HepG2 (cell line): ENCODE measurements around the gene SDHAF3. TPM values are rescaled to one million over a fixed set of nuclear protein-coding genes. Genes with fewer than 3 reads are reported as not detected.
"Not testable (repeated sequence)": the region's sequence is repeated elsewhere in the genome, so short reads cannot be mapped to it uniquely, and the experiment has no call there.

Source experiments
- ATAC-seq: fragments of 200-7000 bp; cut with Tn5 transposase; 3 replicates; pipeline ENCODE4 v1.9.1; 2020; ENCODE audit warnings: mild to moderate bottlenecking, moderate library complexity
- BruUV-seq: library from RNA; stranded (reverse); fragments of 400-500 nt; replicated peaks from 2 replicates; lab custom pipeline; 2021; lab: Mats Ljungman, UMichigan
- CTCF ChIA-PET: fragments of 300-600 bp; formaldehyde crosslinking; extraction: SDS; loops from one replicate; lab custom pipeline; 2021; ENCODE audit warnings: low total read pairs, inconsistent platforms, low intra/inter-chr PET ratio; lab: Yijun Ruan, JAX
- POLR2A ChIA-PET: fragments of 350-600 bp; sonication (Branson Sonifier 250); formaldehyde crosslinking; loops from one replicate; lab custom pipeline; 2020; ENCODE audit warnings: antibody characterized with exemption, inconsistent platforms; lab: Yijun Ruan, JAX
- DNase-seq: peaks from one replicate; pipeline ENCODE4 v3.0.0-alpha.2; 2015; ENCODE audit warnings: low spot score
- FAIRE-seq: peaks from 3 replicates; lab custom pipeline; 2011; peaks lifted over from hg19 to GRCh38; lab: Jason Lieb, UNC
- H2AFZ ChIP-seq: one replicate; pipeline ENCODE4 v1.6.1; 2011; ENCODE audit warnings: low read length, inconsistent platforms
- H3K27ac ChIP-seq: fragments of 300-600 bp; 3 replicates; pipeline ENCODE4 v1.8.0; 2011; ENCODE audit warnings: mixed run types, mild to moderate bottlenecking, mixed read lengths, low read length, inconsistent platforms; ENCODE audit not compliant: insufficient read depth; ENCODE audit errors: extremely low read length
- H3K27me3 ChIP-seq, 2 experiments: fragments of 200-600 bp in 1 of 2; 2 replicates in 1 of 2; 3 replicates in 1 of 2; pipeline versions ENCODE4 v1.6.0 to v1.8.0; 2011; ENCODE audit warnings: low read length in 2 of 2, mild to moderate bottlenecking in 2 of 2, moderate library complexity in 2 of 2, inconsistent platforms in 1 of 2; ENCODE audit not compliant: insufficient read depth in 2 of 2, control insufficient read depth in 1 of 2
- H3K36me3 ChIP-seq, 2 experiments: fragments of 200-600 bp in 1 of 2; replicated peaks in 1 of 2; 2 replicates in 1 of 2; 3 replicates in 1 of 2; pipeline versions ENCODE4 v1.5.1 to v1.8.0; 2011; ENCODE audit warnings: low read length in 2 of 2, inconsistent platforms in 1 of 2; ENCODE audit not compliant: insufficient read depth in 2 of 2, control insufficient read depth in 1 of 2
- H3K4me1 ChIP-seq: 2 replicates; pipeline ENCODE4 v1.5.1; 2012; ENCODE audit warnings: low read length, inconsistent platforms; ENCODE audit not compliant: insufficient read depth
- H3K4me2 ChIP-seq: 2 replicates; pipeline ENCODE4 v1.6.0; 2011; ENCODE audit warnings: low read depth, low read length, inconsistent platforms
- H3K4me3 ChIP-seq, 3 experiments: fragments of 200-600 bp in 1 of 3; sonication (generic), shearing (Covaris generic) in 1 of 3; replicated peaks in 1 of 3; 2 replicates each; pipeline ENCODE4 v1.5.1; 2011 to 2016; ENCODE audit warnings: low read length in 3 of 3, inconsistent platforms in 2 of 3, low read depth in 2 of 3, mild to moderate bottlenecking in 2 of 3, control low read depth in 1 of 3, mixed read lengths in 1 of 3; ENCODE audit not compliant: insufficient read depth in 1 of 3
- H3K79me2 ChIP-seq: one replicate; pipeline ENCODE4 v1.6.1; 2011; ENCODE audit warnings: low read length, inconsistent platforms; ENCODE audit not compliant: insufficient read depth
- H3K9ac ChIP-seq: 2 replicates; pipeline ENCODE4 v1.6.0; 2011; ENCODE audit warnings: mild to moderate bottlenecking, low read depth, low read length, inconsistent platforms; ENCODE audit not compliant: insufficient read depth
- H3K9me3 ChIP-seq: 2 replicates; pipeline ENCODE4 v1.5.1; 2012; ENCODE audit warnings: mild to moderate bottlenecking, low read length
- H4K20me1 ChIP-seq: 2 replicates; pipeline ENCODE4 v1.6.0; 2011; ENCODE audit warnings: inconsistent platforms, mild to moderate bottlenecking, low read length, moderate library complexity; ENCODE audit not compliant: insufficient read depth
- ATF5 ChIP-seq: sonication (generic); formaldehyde crosslinking; IDR thresholded peaks from 2 replicates; pipeline ENCODE4 v1.4.0; 2020; ENCODE audit warnings: mild to moderate bottlenecking, low read depth, missing genetic modification reagents
- ESRRA ChIP-seq: sonication (generic); formaldehyde crosslinking; IDR thresholded peaks from 2 replicates; pipeline ENCODE4 v1.5.1; 2020; ENCODE audit warnings: mild to moderate bottlenecking, low read depth, missing genetic modification reagents
- MBNL3 ChIP-seq: fragments of 250-450 bp; sonication (Bioruptor Pico); conservative IDR thresholded peaks from 2 replicates; pipeline ENCODE4 v1.8.0; 2022; ENCODE audit warnings: mild to moderate bottlenecking, inconsistent platforms
- USF2 ChIP-seq, 2 experiments: sonication (generic) in 1 of 2; formaldehyde crosslinking in 1 of 2; IDR thresholded peaks; 2 replicates each; pipeline versions ENCODE4 v1.5.1 to v1.6.1; 2011 to 2020; ENCODE audit warnings: borderline replicate concordance in 1 of 2, low read depth in 1 of 2, low read length in 1 of 2, mild to moderate bottlenecking in 1 of 2, missing genetic modification reagents in 1 of 2, moderate library complexity in 1 of 2
- ZNF24 ChIP-seq: fragments of 450-650 bp; IDR thresholded peaks from 2 replicates; pipeline ENCODE4 v1.6.1; 2017; ENCODE audit warnings: antibody characterized with exemption, mild to moderate bottlenecking
- ZNF597 ChIP-seq: sonication (generic); formaldehyde crosslinking; IDR thresholded peaks from 2 replicates; pipeline ENCODE4 v1.5.0; 2020; ENCODE audit warnings: missing genetic modification reagents
- WGBS: methylation state at CpG from one replicate; pipeline ENCODE4 v1.1.6; 2017; ENCODE audit warnings: low lambda C conversion rate; 5-methylcytosine and 5-hydroxymethylcytosine counted together
- in situ Hi-C: cut with HindIII; loops from 2 replicates; pipeline ENCODE4 v1.10.0; 2017; ENCODE audit warnings: low pct_unique_long_range_greater_than_20kb; ENCODE audit not compliant: extremely low pct_ligation_motif_present
- intact Hi-C: fragments of 100-400 bp; cut with micrococcal nuclease; formaldehyde crosslinking; loops from one replicate; pipeline ENCODE4 v1.10.0; 2022; ENCODE audit not compliant: unreplicated experiment
- polyA plus RNA-seq, 8 experiments: library from polyadenylated mRNA; depleted of rRNA in 3 of 8; stranded (reverse) in 7 of 8; unstranded in 1 of 8; fragments of >200 nt; fragmentation: Illumina TruSeq in 4 of 8; extraction: Trizol in 4 of 8; gene quantifications; 2 replicates each; pipeline versions ENCODE4 v1.2.1 to v1.2.3, GENCODE V29; 2011 to 2016; ENCODE audit warnings: low read depth in 4 of 8, missing spikeins in 1 of 8, mixed read lengths in 1 of 8; ENCODE audit not compliant: insufficient read depth in 1 of 8
- total RNA-seq, 5 experiments: library from RNA; depleted of rRNA; stranded (reverse); fragments of >200 nt; fragmentation: Illumina TruSeq; extraction: Trizol; gene quantifications; 2 replicates each; pipeline ENCODE4 v1.2.3, GENCODE V29; 2016; ENCODE audit warnings: low read depth in 1 of 5

Gene SDHAF3
- total and polyA plus RNA-seq, 2 of the 13 experiments (the other 11 are each of a cell fraction or from before 2014, with no cell fraction given) = 15.2 to 32.6 TPM

- no peak for TF ChIP-seq ATF5
- no peak for TF ChIP-seq ZNF597 (CRISPR knock-in tag)
- no peak for TF ChIP-seq MBNL3 (CRISPR knock-in tag)
- TF ChIP-seq USF2 (IDR thresholded peaks at IDR 0.05; ENCODE audit: low read depth, low read length) = no peak
- no peak for TF ChIP-seq USF2 (CRISPR knock-in tag; IDR thresholded peaks at IDR 0.05; ENCODE audit: borderline replicate concordance)
- TF ChIP-seq ZNF24 = no peak
- TF ChIP-seq ESRRA (CRISPR knock-in tag) = no peak
- TF ChIP-seq, all 625 proteins: peak for 0
Measured at GRCh38 chr7:97187067-97187466, 69.6 kb downstream of the SDHAF3 start (continued).

- BruUV-seq = not testable (repeated sequence)
Measured at GRCh38 chr7:97196174-97196573, 78.7 kb downstream of the SDHAF3 start.

More at GRCh38 chr7:97196174-97196573, 78.7 kb downstream of the SDHAF3 start:
- H4K20me1 ChIP-seq, H3K27me3 ChIP-seq, H3K36me3 ChIP-seq, FAIRE-seq, CTCF ChIA-PET, H3K9me3 ChIP-seq, H3K4me2 ChIP-seq, H2AFZ ChIP-seq, H3K4me3 ChIP-seq, H3K9ac ChIP-seq, H3K79me2 ChIP-seq, H3K27ac ChIP-seq, intact Hi-C loops, H3K4me1 ChIP-seq, DNase-seq, in situ Hi-C loops, POLR2A ChIA-PET, ATAC-seq: not testable (repeated sequence)
- 20% methylated on average over 2 of the region's 2 CpGs for WGBS
